ENCODE results near the gene MTA1.

Gene MTA1

GRCh38 chr14:105490572-105491365 lies 71.1 kb downstream of the MTA1 start, which contains the start of gene TEDC1:
Gene TEDC1, plus strand, starts transcription at chr14:105491246. Its CDS starts 130 bp downstream, at chr14:105491376.
- peak; percentile 78 for TF ChIP-seq POLR2AphosphoS5 (IDR thresholded peaks at IDR 0.05; ENCODE audit: low read depth, low read length)
- no peak for TF ChIP-seq SIN3A (IDR thresholded peaks at IDR 0.05; ENCODE audit: borderline replicate concordance, insufficient read depth, low read length)
- TF ChIP-seq REST (IDR thresholded peaks at IDR 0.05; ENCODE audit: insufficient read depth in 1 of 2, low read depth in 2 of 2, low read length in 2 of 2), result no peak
- peak; percentile 29; the same call in 1 of the 2 replicates for TF ChIP-seq TAF1 (IDR thresholded peaks at IDR 0.05; ENCODE audit: borderline replicate concordance, insufficient read depth, low read length)

- TF ChIP-seq POLR2AphosphoS5 (IDR thresholded peaks at IDR 0.05; ENCODE audit: low read depth, low read length) (0 out of 2 replicates have a peak, but pooled peaks have one; percentile 40), FOXP2 (optimal IDR thresholded peaks at IDR 0.05; ENCODE audit: borderline replicate concordance, extremely low read depth, extremely low read length, insufficient read depth) (no peak)
These were observed 71.8 kb downstream of the MTA1 start for GRCh38 chr14:105491366-105491973.

- TF ChIP-seq POLR2AphosphoS5 (IDR thresholded peaks at IDR 0.05; ENCODE audit: low read depth, low read length) (no peak), REST (IDR thresholded peaks at IDR 0.05; ENCODE audit: insufficient read depth in 1 of 2, low read depth in 2 of 2, low read length in 2 of 2) (no peak), FOXP2 (optimal IDR thresholded peaks at IDR 0.05; ENCODE audit: borderline replicate concordance, extremely low read depth, extremely low read length, insufficient read depth) (no peak), SIN3A (IDR thresholded peaks at IDR 0.05; ENCODE audit: borderline replicate concordance, insufficient read depth, low read length) (no peak), TAF1 (IDR thresholded peaks at IDR 0.05; ENCODE audit: borderline replicate concordance, insufficient read depth, low read length) (no peak)
These were observed 72.7 kb downstream of the MTA1 start for GRCh38 chr14:105492031-105492970.

- TF ChIP-seq REST (IDR thresholded peaks at IDR 0.05; ENCODE audit: insufficient read depth in 1 of 2, low read depth in 2 of 2, low read length in 2 of 2) (no peak), TAF1 (IDR thresholded peaks at IDR 0.05; ENCODE audit: borderline replicate concordance, insufficient read depth, low read length) (no peak), FOXP2 (optimal IDR thresholded peaks at IDR 0.05; ENCODE audit: borderline replicate concordance, extremely low read depth, extremely low read length, insufficient read depth) (no peak), SIN3A (IDR thresholded peaks at IDR 0.05; ENCODE audit: borderline replicate concordance, insufficient read depth, low read length) (no peak), POLR2AphosphoS5 (IDR thresholded peaks at IDR 0.05; ENCODE audit: low read depth, low read length) (no peak)
These were observed 73.6 kb downstream of the MTA1 start for GRCh38 chr14:105492971-105493871.

All from PFSK-1 (cell line).